CD14-positive monocyte (primary cell): ENCODE measurements around the gene MRPS27. TPM values are rescaled to one million over a fixed set of nuclear protein-coding genes. Genes with fewer than 3 reads are reported as not detected.

Source experiments
- DNase-seq, 3 donors: peaks; one replicate each; pipeline ENCODE4 v3.0.0-alpha.2; 2011 to 2022
- H2AFZ ChIP-seq: 2 replicates; pipeline ENCODE4 v1.6.0; 2012; ENCODE audit warnings: mild to moderate bottlenecking, low read depth, low read length, inconsistent platforms; ENCODE audit not compliant: insufficient read depth, poor library complexity, severe bottlenecking
- H3K27ac ChIP-seq, 2 donors: 1 replicate in 1 of 2; 2 replicates in 1 of 2; pipeline ENCODE4 v1.5.1; 2012 to 2013; ENCODE audit warnings: low read length in 2 of 2, control low read depth in 1 of 2, inconsistent platforms in 1 of 2, low read depth in 1 of 2, mild to moderate bottlenecking in 1 of 2
- H3K27me3 ChIP-seq, 2 donors: one replicate each; pipeline versions ENCODE4 v1.6.0 to v1.6.1; 2011 to 2013; ENCODE audit warnings: low read length in 2 of 2; ENCODE audit not compliant: control insufficient read depth in 2 of 2, insufficient read depth in 2 of 2
- H3K36me3 ChIP-seq, 2 donors: replicated peaks in 1 of 2; 1 replicate in 1 of 2; 2 replicates in 1 of 2; pipeline versions ENCODE4 v1.5.1 to v1.6.1; 2012 to 2013; ENCODE audit warnings: low read length in 2 of 2, control low read depth in 1 of 2, inconsistent platforms in 1 of 2, mild to moderate bottlenecking in 1 of 2; ENCODE audit not compliant: insufficient read depth in 2 of 2, control insufficient read depth in 1 of 2
- H3K4me1 ChIP-seq, 2 donors: 1 replicate in 1 of 2; 2 replicates in 1 of 2; pipeline versions ENCODE4 v1.5.1 to v1.6.1; 2012 to 2013; ENCODE audit warnings: low read length in 2 of 2, control low read depth in 1 of 2, inconsistent platforms in 1 of 2, mild to moderate bottlenecking in 1 of 2, moderate library complexity in 1 of 2; ENCODE audit not compliant: insufficient read depth in 2 of 2, control insufficient read depth in 1 of 2
- H3K4me2 ChIP-seq: replicated peaks from 2 replicates; pipeline ENCODE3; 2012; ENCODE audit warnings: low read length, moderate library complexity, mild to moderate bottlenecking; ENCODE audit not compliant: poor library complexity, severe bottlenecking; ENCODE audit errors: extremely low read depth
- H3K4me3 ChIP-seq, 3 experiments: fragments of 200-600 bp in 1 of 3; sonication (generic) in 1 of 3; replicated peaks in 1 of 3; 1 replicate in 2 of 3; 2 replicates in 1 of 3; pipeline ENCODE4 v1.5.1; 2011 to 2013; ENCODE audit warnings: low read length in 3 of 3, mild to moderate bottlenecking in 3 of 3, control low read depth in 2 of 3, low read depth in 2 of 3, inconsistent platforms in 1 of 3, moderate library complexity in 1 of 3
- H3K79me2 ChIP-seq: 2 replicates; pipeline ENCODE4 v1.6.0; 2012; ENCODE audit warnings: mild to moderate bottlenecking, control low read depth, inconsistent platforms, low read length, moderate library complexity; ENCODE audit not compliant: insufficient read depth
- H3K9ac ChIP-seq: 2 replicates; pipeline ENCODE4 v1.6.0; 2017; ENCODE audit warnings: low read length, mild to moderate bottlenecking; ENCODE audit not compliant: insufficient read depth, poor library complexity, severe bottlenecking
- H3K9me3 ChIP-seq, 2 donors: replicated peaks in 1 of 2; 1 replicate in 1 of 2; 2 replicates in 1 of 2; pipeline versions ENCODE4 v1.5.1 to v1.6.1; 2012 to 2013; ENCODE audit warnings: low read length in 2 of 2, control low read depth in 1 of 2; ENCODE audit not compliant: control insufficient read depth in 1 of 2, insufficient read depth in 1 of 2
- H4K20me1 ChIP-seq: 2 replicates; pipeline ENCODE4 v1.6.0; 2012; ENCODE audit warnings: mild to moderate bottlenecking, low read length, control low read depth, moderate library complexity; ENCODE audit not compliant: insufficient read depth
- H3K27ac Mint-ChIP-seq, 7 donors: one replicate each; pipeline ENCODE4 v1.8.0; 2020; ENCODE audit warnings: mild to moderate bottlenecking in 7 of 7, mixed read lengths in 7 of 7, moderate library complexity in 6 of 7, inconsistent platforms in 2 of 7
- H3K27me3 Mint-ChIP-seq, 3 donors: one replicate each; pipeline ENCODE4 v1.8.0; 2021 to 2022; ENCODE audit warnings: low read depth in 3 of 3, mild to moderate bottlenecking in 3 of 3, mixed read lengths in 3 of 3, moderate library complexity in 3 of 3, inconsistent platforms in 1 of 3
- H3K36me3 Mint-ChIP-seq, 2 donors: one replicate each; pipeline ENCODE4 v1.8.0; 2020; ENCODE audit warnings: mixed read lengths in 2 of 2, inconsistent platforms in 1 of 2, mild to moderate bottlenecking in 1 of 2
- H3K4me1 Mint-ChIP-seq: one replicate; pipeline ENCODE4 v1.8.0; 2020; ENCODE audit warnings: mild to moderate bottlenecking, mixed read lengths
- H3K4me3 Mint-ChIP-seq, 2 donors: one replicate each; pipeline ENCODE4 v1.8.0; 2020; ENCODE audit warnings: mild to moderate bottlenecking in 2 of 2, mixed read lengths in 2 of 2, moderate library complexity in 1 of 2
- H3K9me3 Mint-ChIP-seq, 7 donors: one replicate each; pipeline ENCODE4 v1.8.0; 2020 to 2022; ENCODE audit warnings: mixed read lengths in 7 of 7, mild to moderate bottlenecking in 6 of 7, moderate library complexity in 6 of 7, inconsistent platforms in 2 of 7
- CTCF ChIP-seq: fragments of 200-600 bp; IDR thresholded peaks from one replicate; pipeline ENCODE4 v1.8.0; 2022; ENCODE audit warnings: antibody characterized with exemption, mild to moderate bottlenecking
- WGBS: methylation state at CpG from one replicate; pipeline ENCODE4 v1.1.5; 2013; ENCODE audit warnings: missing lambda C conversion rate; ENCODE audit not compliant: insufficient coverage; 5-methylcytosine and 5-hydroxymethylcytosine counted together
- intact Hi-C, 2 donors: fragments of 100-400 bp; cut with micrococcal nuclease; formaldehyde crosslinking; loops; one replicate each; pipeline versions ENCODE4 v1.15.0 to v1.15.1; 2023
- polyA plus RNA-seq, 3 donors: library from polyadenylated mRNA; depleted of rRNA in 1 of 3; unstranded in 2 of 3; stranded (reverse) in 1 of 3; fragments of 300-500 nt in 2 of 3; fragments of >200 nt in 1 of 3; fragmentation: Illumina TruSeq in 2 of 3; gene quantifications; 1 replicate in 2 of 3; 2 replicates in 1 of 3; pipeline ENCODE4 v1.2.3, GENCODE V29; 2012 to 2021

The MRPS27 gene
- polyA plus RNA-seq, 3 donors: 13.3 to 19.2 (median 15.3) TPM

- intact Hi-C loops: no loop called here
- no peaks in the 10 kb centered on the region for H3K9me3 Mint-ChIP-seq
- Histone ChIP-seq H4K20me1 (no peaks in the 10 kb centered on the region), H3K4me2 (no peak overlapping the region), H3K4me1 (no peaks in the 10 kb centered on the region), H3K27ac (no peak overlapping the region), H3K79me2 (no peaks in the 10 kb centered on the region), H3K9me3 (no peaks in the 10 kb centered on the region), H3K4me3 (no peak overlapping the region), H3K27me3 (no peaks in the 10 kb centered on the region), H2AFZ (no peak overlapping the region), H3K9ac (no peak overlapping the region), H3K36me3 (peaks cover 68 to 99% of the 10 kb centered on the region in 2 donors)
- TF ChIP-seq CTCF: no peak
- WGBS: 100% methylated on average over 3 of the region's 4 CpGs
- H3K36me3 Mint-ChIP-seq: peaks cover 86 to 87% of the 10 kb centered on the region in 2 donors
- peaks cover 0 to 2% (median 0%) of the 10 kb centered on the region in 3 donors for H3K27me3 Mint-ChIP-seq
- no peak overlapping the region for H3K4me3 Mint-ChIP-seq
- peaks cover 5% of the 10 kb centered on the region for H3K4me1 Mint-ChIP-seq
- no peak for DNase-seq
- H3K27ac Mint-ChIP-seq: peak overlapping the region in 1 of 7 donors; percentile 61
Measured at GRCh38 chr5:72223371-72223770, 96.7 kb downstream of the MRPS27 start.

GRCh38 chr5:72222521-72222920 is 97.5 kb downstream of the MRPS27 start:
- no peaks in the 10 kb centered on the region for H3K79me2 ChIP-seq
- no peak for TF ChIP-seq CTCF
- no peaks in the 10 kb centered on the region for H4K20me1 ChIP-seq
- no peaks in the 10 kb centered on the region for H3K9me3 Mint-ChIP-seq
- H3K27ac Mint-ChIP-seq: no peak overlapping the region
- no peak overlapping the region for H3K27ac ChIP-seq
- WGBS: no CpG with 5 or more reads among the region's 1 CpG
- H3K36me3 Mint-ChIP-seq: peaks cover 89 to 91% of the 10 kb centered on the region in 2 donors
- peaks cover 5% of the 10 kb centered on the region for H3K4me1 Mint-ChIP-seq
- H2AFZ ChIP-seq: no peak overlapping the region
- intact Hi-C loops: no loop called here
- H3K27me3 Mint-ChIP-seq: peaks cover 0 to 2% (median 0%) of the 10 kb centered on the region in 3 donors
- H3K9ac ChIP-seq: no peak overlapping the region
- peaks cover 69 to 99% of the 10 kb centered on the region in 2 donors for H3K36me3 ChIP-seq
- DNase-seq: no peak
- H3K4me1 ChIP-seq: no peaks in the 10 kb centered on the region
- H3K4me2 ChIP-seq: no peak overlapping the region
- no peak overlapping the region for H3K4me3 Mint-ChIP-seq
- H3K9me3 ChIP-seq: no peaks in the 10 kb centered on the region
- H3K27me3 ChIP-seq: no peaks in the 10 kb centered on the region
- H3K4me3 ChIP-seq: no peak overlapping the region
